Smooth muscle cell of the brain vasculature (primary cell): ENCODE results near the gene PRKG1.

ENCODE experiments used
- DNase-seq: peaks from one replicate; pipeline ENCODE4 v3.0.0-alpha.2; 2012; ENCODE audit warnings: low read depth, low spot score

The PRKG1 gene

GRCh38 chr10:51596695-51597094, 522.4 kb downstream of the PRKG1 start:
- no peak for DNase-seq

- no peak for DNase-seq
Observed at GRCh38 chr10:51599647-51600046, 525.4 kb downstream of the PRKG1 start.

GRCh38 chr10:51602326-51602725, 528.0 kb downstream of the PRKG1 start:
- DNase-seq, result no peak

GRCh38 chr10:51604579-51604978, 530.3 kb downstream of the PRKG1 start:
- DNase-seq, result no peak

GRCh38 chr10:51606825-51607462, 532.7 kb downstream of the PRKG1 start:
- no peak for DNase-seq

- no peak for DNase-seq
Observed at GRCh38 chr10:51607463-51607835, 533.2 kb downstream of the PRKG1 start.

GRCh38 chr10:51608211-51608610, 533.9 kb downstream of the PRKG1 start:
- DNase-seq, result no peak

GRCh38 chr10:51615764-51616298, 541.5 kb downstream of the PRKG1 start:
- DNase-seq, result no peak

GRCh38 chr10:51617576-51618235, 543.4 kb downstream of the PRKG1 start:
- no peak for DNase-seq

- DNase-seq, result no peak
Observed at GRCh38 chr10:51619365-51619764, 545.1 kb downstream of the PRKG1 start.

GRCh38 chr10:51620131-51620530, 545.8 kb downstream of the PRKG1 start:
- no peak for DNase-seq

GRCh38 chr10:51624013-51624412, 549.7 kb downstream of the PRKG1 start:
- no peak for DNase-seq

GRCh38 chr10:51629934-51630639, 555.8 kb downstream of the PRKG1 start:
- DNase-seq, result no peak

- DNase-seq, result no peak
Observed at GRCh38 chr10:51630640-51631005, 556.3 kb downstream of the PRKG1 start.

- no peak for DNase-seq
Observed at GRCh38 chr10:51635436-51635835, 561.1 kb downstream of the PRKG1 start.

GRCh38 chr10:51638211-51638610, 563.9 kb downstream of the PRKG1 start:
- DNase-seq, result no peak

- no peak for DNase-seq
Observed at GRCh38 chr10:51638737-51639136, 564.5 kb downstream of the PRKG1 start.

- no peak for DNase-seq
Observed at GRCh38 chr10:51640120-51640819, 566.0 kb downstream of the PRKG1 start.

- DNase-seq, result no peak
Observed at GRCh38 chr10:51642581-51642980, 568.3 kb downstream of the PRKG1 start.

GRCh38 chr10:51643734-51644133, 569.4 kb downstream of the PRKG1 start:
- no peak for DNase-seq

GRCh38 chr10:51649064-51649463, 574.8 kb downstream of the PRKG1 start:
- no peak for DNase-seq

- no peak for DNase-seq
Observed at GRCh38 chr10:51651063-51651462, 576.8 kb downstream of the PRKG1 start.
